GM19035 (cell line): ENCODE results near the gene GYG1.
A peak's percentile ranks its signal among the peaks of the same experiment; 100 is the strongest.

ENCODE experiments used
- ATAC-seq: cut with Tn5 transposase; IDR thresholded peaks from one replicate; pipeline ENCODE4 v1.9.1; 2021; ENCODE audit not compliant: unreplicated experiment

The GYG1 gene

GRCh38 chr3:148991219-148992026 is at the start of gene GYG1:
GYG1 (plus strand) TSS chr3:148991540; CDS start chr3:148991641, 101 bp downstream.
- peak; percentile 88 for ATAC-seq

- peak; percentile 95 for ATAC-seq
Measured at GRCh38 chr3:148943506-148944205, 47.7 kb upstream of the GYG1 start.

DNA sequence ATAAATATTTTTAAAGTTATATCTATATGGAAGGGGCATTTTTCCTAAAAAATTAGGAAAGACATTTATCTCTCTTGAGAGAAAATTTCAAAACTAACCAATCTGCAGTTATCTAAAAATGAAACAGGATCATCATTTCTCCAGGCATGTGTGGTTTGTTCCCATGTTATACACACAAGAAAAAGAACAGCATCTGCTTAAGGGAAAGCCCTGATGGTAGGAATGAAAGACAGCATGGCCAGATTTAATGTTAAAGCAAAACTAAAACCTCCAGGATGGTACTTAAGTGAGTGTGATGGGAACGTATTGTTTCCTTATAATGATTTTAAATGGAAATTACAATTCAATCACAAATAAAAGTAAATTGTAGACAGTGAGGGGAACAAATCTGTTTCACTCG is 46.2 kb upstream of the GYG1 start:
- no peak for ATAC-seq

- ATAC-seq, result no peak
Measured at GRCh38 chr3:148948913-148949657, 42.3 kb upstream of the GYG1 start.

DNA sequence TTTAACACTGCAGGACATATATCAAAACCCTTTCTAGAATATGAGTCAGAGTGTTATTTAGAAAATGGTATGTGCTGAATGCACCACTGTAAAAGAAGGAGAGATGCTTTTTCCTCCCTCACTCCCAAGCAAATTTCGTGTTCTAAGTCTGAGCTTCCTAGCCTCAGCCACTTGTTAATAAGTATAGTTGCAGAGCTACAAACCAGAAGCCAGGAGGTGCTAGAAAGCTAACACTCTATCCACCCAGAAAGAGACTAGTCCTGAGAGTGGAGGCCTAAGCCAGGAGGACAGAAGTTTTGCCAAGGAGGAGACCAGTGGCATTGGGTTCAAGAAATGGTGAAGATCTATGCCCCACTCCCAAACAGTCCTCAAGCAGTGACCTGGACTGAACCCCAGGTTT is 40.5 kb upstream of the GYG1 start:
- ATAC-seq, result no peak

GRCh38 chr3:148951599-148952361 is 39.6 kb upstream of the GYG1 start:
- ATAC-seq, result no peak

- no peak for ATAC-seq
Measured at GRCh38 chr3:148953094-148953493, 38.2 kb upstream of the GYG1 start.

GRCh38 chr3:148954981-148955380 is 36.4 kb upstream of the GYG1 start:
- no peak for ATAC-seq

DNA sequence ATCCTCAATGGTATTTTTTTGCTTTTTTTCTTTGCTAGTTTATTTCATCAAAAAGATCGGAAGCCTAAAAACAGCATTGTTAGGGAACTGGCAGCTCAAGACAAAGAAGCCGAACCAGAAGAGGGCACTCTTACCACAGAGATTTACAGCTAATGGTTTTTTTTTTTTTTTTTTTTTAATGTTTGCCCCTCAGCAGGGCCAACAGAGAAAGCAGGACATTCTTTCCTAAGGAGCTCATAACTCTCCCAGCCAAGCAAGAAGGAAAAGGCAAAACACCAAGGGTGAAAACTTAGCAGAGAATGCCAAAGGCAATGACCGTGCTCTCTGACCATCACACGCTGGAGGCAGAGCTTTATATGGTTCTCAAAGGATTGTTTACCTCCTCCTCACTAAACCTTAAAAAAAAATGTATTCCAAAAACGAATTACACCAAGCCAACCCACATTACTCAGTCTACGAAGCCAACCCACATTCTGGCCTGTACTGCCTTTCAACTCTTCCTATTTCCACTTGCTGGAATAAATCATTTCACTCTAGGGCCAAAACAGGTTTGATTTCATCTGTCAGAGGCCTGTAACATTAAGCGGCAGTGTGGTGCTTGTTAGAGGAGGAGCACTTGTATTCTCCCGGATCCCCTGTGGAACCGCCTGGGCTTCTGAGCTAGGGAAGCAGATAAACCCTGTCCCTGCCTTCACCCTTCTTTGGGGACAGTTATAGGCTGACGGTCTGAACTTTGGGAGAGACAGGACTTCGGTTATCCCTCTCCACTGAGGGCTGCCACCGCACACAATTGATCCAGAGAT is 35.6 kb upstream of the GYG1 start:
- ATAC-seq, result peak; percentile 53

DNA sequence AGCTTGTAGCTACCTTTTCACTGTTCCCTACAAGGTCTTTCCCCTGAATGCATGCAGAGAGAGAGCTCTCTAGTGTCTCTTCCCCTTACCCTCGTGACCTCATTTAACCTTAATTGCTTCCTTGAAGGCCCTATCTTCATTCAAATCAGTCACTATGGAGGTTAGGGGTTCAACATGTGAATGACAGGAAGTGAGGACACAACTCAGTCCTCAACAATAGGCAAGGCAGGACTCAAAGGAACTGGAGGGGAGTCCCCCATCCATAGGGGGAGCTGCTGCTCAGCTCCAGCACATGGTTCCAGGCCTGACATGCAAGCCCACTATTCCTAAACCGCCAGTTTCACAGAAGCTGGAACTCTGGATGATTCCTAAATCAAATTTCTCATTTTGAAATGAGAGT is 33.8 kb upstream of the GYG1 start:
- ATAC-seq, result no peak

GRCh38 chr3:148958696-148959095 is 32.6 kb upstream of the GYG1 start:
- no peak for ATAC-seq

DNA sequence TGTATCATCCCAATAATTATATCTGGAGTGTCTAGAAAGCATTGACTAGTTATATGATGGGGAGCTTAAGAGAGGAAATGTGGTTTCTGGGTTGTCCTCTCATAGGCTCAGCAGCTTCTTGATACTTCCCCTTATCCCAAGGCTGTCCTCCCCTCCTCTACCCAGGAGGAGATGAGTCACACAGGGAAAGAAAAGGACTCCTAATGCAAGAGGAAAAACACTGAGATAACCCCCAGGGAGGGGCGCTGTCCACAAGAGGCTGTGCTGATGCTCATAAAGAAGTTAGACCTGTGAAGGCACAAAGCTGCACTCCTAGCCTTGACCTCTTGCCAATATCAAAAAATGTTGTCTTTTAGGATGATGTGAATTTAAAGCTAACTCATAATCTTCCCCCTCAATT is 28.8 kb upstream of the GYG1 start:
- ATAC-seq, result no peak

- ATAC-seq, result no peak
Measured at GRCh38 chr3:148964809-148965208, 26.5 kb upstream of the GYG1 start.

- ATAC-seq, result no peak
Measured at GRCh38 chr3:148968321-148968720, 23.0 kb upstream of the GYG1 start.

GRCh38 chr3:148970271-148970670 is 21.1 kb upstream of the GYG1 start:
- ATAC-seq, result no peak

- no peak for ATAC-seq
Measured at GRCh38 chr3:148971401-148972163, 19.8 kb upstream of the GYG1 start.

- ATAC-seq, result no peak
Measured at GRCh38 chr3:148974726-148975125, 16.6 kb upstream of the GYG1 start.

GRCh38 chr3:148975248-148975647 is 16.1 kb upstream of the GYG1 start:
- no peak for ATAC-seq

- ATAC-seq, result no peak
Measured at GRCh38 chr3:148975696-148976095, 15.6 kb upstream of the GYG1 start.
